ENCODE measurements around the gene ANKRD11.
"Not testable (repeated sequence)": the region's sequence is repeated elsewhere in the genome, so short reads cannot be mapped to it uniquely, and the experiment has no call there.

Gene ANKRD11

DNA sequence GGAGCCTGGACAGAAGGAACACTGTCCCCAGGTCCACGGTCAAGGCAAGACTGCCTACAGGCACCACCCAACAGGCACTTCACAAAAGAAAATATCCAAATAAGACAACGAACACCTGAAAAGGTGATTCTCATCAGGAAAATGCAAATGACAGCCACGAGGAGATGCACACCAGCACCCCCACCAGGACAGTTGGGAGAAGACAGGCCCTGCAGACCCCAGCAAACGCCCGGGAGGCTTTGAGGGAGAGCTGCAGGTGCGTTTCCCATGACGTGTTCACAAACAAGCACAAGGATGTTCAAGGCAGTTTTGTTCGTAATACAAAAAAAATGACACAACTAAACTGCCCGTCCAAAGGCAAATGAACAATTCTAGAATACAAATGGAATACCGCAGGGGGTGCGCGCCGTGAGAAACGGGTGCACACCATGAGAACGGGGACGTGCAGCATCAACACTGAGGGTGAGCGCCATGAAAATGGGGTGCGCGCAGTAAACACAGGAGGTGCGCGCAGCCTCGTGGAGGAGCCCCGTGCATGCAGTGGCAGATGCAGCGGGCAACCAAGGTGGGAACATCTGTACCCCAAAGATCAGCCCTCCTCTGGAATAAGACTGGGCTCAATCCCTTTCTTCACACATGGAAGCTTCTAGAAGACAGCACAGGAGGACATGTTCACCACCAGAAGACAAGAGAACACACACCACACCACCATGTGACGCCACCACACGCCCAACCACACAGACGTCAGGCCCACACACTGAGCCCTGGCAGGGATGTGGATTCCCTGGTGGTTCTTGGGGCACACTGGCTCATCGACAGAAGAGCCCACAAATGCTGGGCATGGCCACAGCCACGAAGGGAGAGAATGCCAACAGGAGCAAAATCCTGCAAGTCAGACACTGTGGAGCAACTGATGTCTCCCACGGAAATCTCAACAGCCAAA is 181.7 kb downstream of the ANKRD11 start:
- H3K4me1 ChIP-seq (ENCODE audit: insufficient read depth, poor library complexity, severe bottlenecking) = no peaks in the 10 kb centered on the region
- no peak for DNase-seq (ENCODE audit: low spot score)
- no peaks in the 10 kb centered on the region for H3K27me3 ChIP-seq (ENCODE audit: insufficient read depth, poor library complexity, severe bottlenecking)
- ATAC-seq (ENCODE audit: low read depth) = no peak
- no peaks in the 10 kb centered on the region for H3K9me3 ChIP-seq (ENCODE audit: severe bottlenecking)
- H3K4me3 ChIP-seq (ENCODE audit: severe bottlenecking) = no peak overlapping the region
- H3K27ac ChIP-seq (ENCODE audit: poor library complexity, severe bottlenecking) = no peak overlapping the region
- peak; percentile 20 for TF ChIP-seq CTCF (IDR thresholded peaks at IDR 0.05; ENCODE audit: poor library complexity, severe bottlenecking)
- peaks cover 72% of the 10 kb centered on the region for H3K36me3 ChIP-seq (ENCODE audit: low read depth)

GRCh38 chr16:89307421-89307805 is 182.9 kb downstream of the ANKRD11 start:
- no peak for ATAC-seq (ENCODE audit: low read depth)
- Histone ChIP-seq H3K36me3 (ENCODE audit: low read depth) (peaks cover 72% of the 10 kb centered on the region), H3K9me3 (ENCODE audit: severe bottlenecking) (no peaks in the 10 kb centered on the region)

DNA sequence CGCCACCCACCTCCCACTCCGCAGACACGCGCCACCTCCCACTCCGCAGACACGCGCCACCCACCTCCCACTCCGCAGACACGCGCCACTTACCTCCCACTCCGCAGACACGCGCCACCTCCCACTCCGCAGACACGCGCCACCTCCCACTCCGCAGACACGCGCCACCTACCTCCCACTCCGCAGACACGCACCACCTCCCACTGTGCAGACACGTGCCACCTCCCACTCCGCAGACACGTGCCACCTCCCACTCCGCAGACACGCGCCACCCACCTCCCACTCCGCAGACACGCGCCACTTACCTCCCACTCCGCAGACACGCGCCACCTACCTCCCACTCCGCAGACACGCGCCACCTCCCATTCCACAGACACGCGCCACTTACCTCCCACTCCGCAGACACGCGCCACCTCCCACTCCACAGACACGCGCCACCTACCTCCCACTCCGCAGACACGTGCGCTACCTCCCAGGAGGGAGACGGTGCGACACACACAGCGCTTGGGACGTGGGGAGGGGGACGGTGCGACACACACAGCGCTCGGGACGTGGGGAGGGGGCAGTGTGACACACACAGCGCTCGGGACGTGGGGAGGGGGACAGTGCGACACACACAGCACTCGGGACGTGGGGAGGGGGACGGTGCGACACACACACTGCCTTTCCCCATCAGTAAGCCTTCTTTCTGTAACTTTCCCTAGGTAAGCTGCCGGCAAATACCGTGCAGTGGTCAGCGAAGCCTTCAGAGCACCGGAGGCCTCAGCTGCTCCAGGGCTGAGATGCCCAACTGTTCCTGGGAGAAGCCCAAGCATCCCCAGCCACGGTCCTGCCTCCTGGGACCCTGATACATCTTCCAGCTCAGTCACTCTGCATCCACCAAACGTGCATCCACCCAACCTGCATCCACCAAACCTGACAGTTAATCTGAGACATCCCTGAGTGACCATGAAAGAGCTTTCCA is 183.6 kb downstream of the ANKRD11 start:
- H3K27ac ChIP-seq (ENCODE audit: poor library complexity, severe bottlenecking); DNase-seq (ENCODE audit: low spot score); ATAC-seq (ENCODE audit: low read depth); H3K27me3 ChIP-seq (ENCODE audit: insufficient read depth, poor library complexity, severe bottlenecking); H3K4me3 ChIP-seq (ENCODE audit: severe bottlenecking); H3K9me3 ChIP-seq (ENCODE audit: severe bottlenecking): not testable (repeated sequence)
- peaks cover 67% of the 10 kb centered on the region for H3K36me3 ChIP-seq (ENCODE audit: low read depth)
- peaks cover 11% of the 10 kb centered on the region for H3K4me1 ChIP-seq (ENCODE audit: insufficient read depth, poor library complexity, severe bottlenecking)

More at GRCh38 chr16:89307421-89307805, 182.9 kb downstream of the ANKRD11 start:
- TF ChIP-seq CTCF (IDR thresholded peaks at IDR 0.05; ENCODE audit: poor library complexity, severe bottlenecking) = no peak
- Histone ChIP-seq H3K27me3 (ENCODE audit: insufficient read depth, poor library complexity, severe bottlenecking) (no peaks in the 10 kb centered on the region), H3K27ac (ENCODE audit: poor library complexity, severe bottlenecking) (no peak overlapping the region), H3K4me1 (ENCODE audit: insufficient read depth, poor library complexity, severe bottlenecking) (peaks cover 4% of the 10 kb centered on the region), H3K4me3 (ENCODE audit: severe bottlenecking) (no peak overlapping the region)
- DNase-seq (ENCODE audit: low spot score) = no peak

GRCh38 chr16:89304941-89305705 is 185.2 kb downstream of the ANKRD11 start:
- Histone ChIP-seq H3K27ac (ENCODE audit: poor library complexity, severe bottlenecking) (no peak overlapping the region), H3K27me3 (ENCODE audit: insufficient read depth, poor library complexity, severe bottlenecking) (no peaks in the 10 kb centered on the region), H3K4me1 (ENCODE audit: insufficient read depth, poor library complexity, severe bottlenecking) (peaks cover 19% of the 10 kb centered on the region), H3K36me3 (ENCODE audit: low read depth) (peaks cover 63% of the 10 kb centered on the region), H3K4me3 (ENCODE audit: severe bottlenecking) (no peak overlapping the region), H3K9me3 (ENCODE audit: severe bottlenecking) (no peaks in the 10 kb centered on the region)
- ATAC-seq (ENCODE audit: low read depth) (no peak), DNase-seq (ENCODE audit: low spot score) (no peak)
- TF ChIP-seq CTCF (IDR thresholded peaks at IDR 0.05; ENCODE audit: poor library complexity, severe bottlenecking) = no peak
